ENCODE results near the gene OR51L1. TPM values are rescaled to one million over a fixed set of nuclear protein-coding genes. Genes with fewer than 3 reads are reported as not detected.

The OR51L1 gene
- total RNA-seq, 1 donor from 2014 or later = not detected

DNA sequence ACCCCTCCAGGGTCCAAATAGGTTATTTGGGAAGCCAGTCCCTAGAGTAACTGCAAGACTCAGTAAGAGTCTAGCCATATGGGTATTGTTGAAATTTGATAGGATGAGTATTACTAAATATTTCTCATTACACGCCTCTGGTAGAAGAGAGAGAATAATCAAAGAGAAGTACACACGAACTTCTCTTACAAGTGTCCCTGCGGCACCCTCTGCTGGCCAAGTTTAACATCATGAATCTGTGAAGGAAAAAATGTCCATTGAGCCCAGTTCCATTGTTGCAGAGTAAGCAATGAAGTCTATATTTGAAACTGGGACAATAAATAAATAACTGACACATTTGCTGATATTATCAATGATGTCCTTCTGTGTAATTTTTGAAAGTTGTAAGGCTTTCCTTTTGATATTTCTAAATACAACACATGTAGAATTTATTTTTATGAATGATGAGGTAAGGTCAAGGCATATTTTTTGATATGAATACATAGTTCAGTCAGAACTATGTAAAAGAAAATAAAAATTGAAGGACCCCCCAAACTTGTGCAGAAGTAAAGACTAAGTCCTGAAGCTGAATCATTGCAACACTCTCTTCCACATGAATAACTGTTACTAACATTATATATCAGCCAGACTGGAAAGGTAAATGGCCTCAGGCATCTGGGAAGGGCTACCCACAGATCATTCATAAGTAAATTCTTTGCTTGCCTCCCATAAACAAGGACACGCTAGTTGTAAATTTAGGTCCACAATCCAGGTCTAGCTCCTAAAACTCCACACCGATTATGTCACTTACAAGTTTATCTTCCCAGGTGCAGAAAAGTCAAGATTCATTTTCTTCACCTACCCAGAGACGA is 10.0 kb downstream of the OR51L1 start:
- peak; percentile 62 for ATAC-seq

DNA sequence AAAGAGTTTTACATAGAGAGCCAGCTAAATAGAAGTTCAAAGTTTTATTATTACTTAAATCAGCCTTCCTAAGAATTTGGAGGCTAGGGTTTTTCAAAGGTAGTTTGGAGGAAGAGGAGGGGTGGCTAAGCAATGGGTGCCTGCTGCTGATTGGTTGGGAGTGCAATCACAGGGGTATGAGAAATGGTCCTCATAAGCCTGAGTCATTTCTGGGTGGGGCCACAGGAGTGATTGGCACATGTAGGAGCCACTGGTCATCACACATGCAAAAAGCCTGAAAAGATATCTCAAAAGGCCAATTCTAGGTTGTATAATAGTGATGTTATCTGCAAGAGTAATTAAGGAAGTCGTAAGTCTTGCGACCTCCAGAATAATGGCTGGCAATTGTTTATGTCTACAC is 12.9 kb downstream of the OR51L1 start:
- Histone ChIP-seq H3K27ac (no peak overlapping the region), H3K4me1 (no peaks in the 10 kb centered on the region), H3K9me3 (no peaks in the 10 kb centered on the region), H3K4me3 (no peak overlapping the region), H3K27me3 (no peaks in the 10 kb centered on the region), H3K36me3 (no peaks in the 10 kb centered on the region)
- TF ChIP-seq, protein P1, sequence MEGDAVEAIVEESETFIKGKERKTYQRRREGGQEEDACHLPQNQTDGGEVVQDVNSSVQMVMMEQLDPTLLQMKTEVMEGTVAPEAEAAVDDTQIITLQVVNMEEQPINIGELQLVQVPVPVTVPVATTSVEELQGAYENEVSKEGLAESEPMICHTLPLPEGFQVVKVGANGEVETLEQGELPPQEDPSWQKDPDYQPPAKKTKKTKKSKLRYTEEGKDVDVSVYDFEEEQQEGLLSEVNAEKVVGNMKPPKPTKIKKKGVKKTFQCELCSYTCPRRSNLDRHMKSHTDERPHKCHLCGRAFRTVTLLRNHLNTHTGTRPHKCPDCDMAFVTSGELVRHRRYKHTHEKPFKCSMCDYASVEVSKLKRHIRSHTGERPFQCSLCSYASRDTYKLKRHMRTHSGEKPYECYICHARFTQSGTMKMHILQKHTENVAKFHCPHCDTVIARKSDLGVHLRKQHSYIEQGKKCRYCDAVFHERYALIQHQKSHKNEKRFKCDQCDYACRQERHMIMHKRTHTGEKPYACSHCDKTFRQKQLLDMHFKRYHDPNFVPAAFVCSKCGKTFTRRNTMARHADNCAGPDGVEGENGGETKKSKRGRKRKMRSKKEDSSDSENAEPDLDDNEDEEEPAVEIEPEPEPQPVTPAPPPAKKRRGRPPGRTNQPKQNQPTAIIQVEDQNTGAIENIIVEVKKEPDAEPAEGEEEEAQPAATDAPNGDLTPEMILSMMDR (IDR thresholded peaks at IDR 0.05) = no peak
- DNase-seq (no peak), ATAC-seq (no peak)
- intact Hi-C loops (cut with DNase I) = no loop called here

More for the DNA sequence above, 10.0 kb downstream of the OR51L1 start:
- no peaks in the 10 kb centered on the region for H3K27me3 ChIP-seq
- DNase-seq = no peak
- no peaks in the 10 kb centered on the region for H3K36me3 ChIP-seq
- no peaks in the 10 kb centered on the region for H3K4me1 ChIP-seq
- no peak overlapping the region for H3K4me3 ChIP-seq
- H3K9me3 ChIP-seq = no peaks in the 10 kb centered on the region
- no peak overlapping the region for H3K27ac ChIP-seq
- intact Hi-C loops (cut with DNase I) = no loop called here
- TF ChIP-seq, protein P1 (IDR thresholded peaks at IDR 0.05) = peak; percentile 59

- TF ChIP-seq, protein P1 (IDR thresholded peaks at IDR 0.05) = no peak
- Histone ChIP-seq H3K36me3 (no peaks in the 10 kb centered on the region), H3K27me3 (no peaks in the 10 kb centered on the region), H3K4me1 (no peaks in the 10 kb centered on the region), H3K27ac (no peak overlapping the region), H3K9me3 (no peaks in the 10 kb centered on the region), H3K4me3 (no peak overlapping the region)
- DNase-seq (no peak), ATAC-seq (no peak)
- intact Hi-C loops (cut with DNase I) = no loop called here
Measured at GRCh38 chr11:5011254-5011653, 16.6 kb downstream of the OR51L1 start.

DNA sequence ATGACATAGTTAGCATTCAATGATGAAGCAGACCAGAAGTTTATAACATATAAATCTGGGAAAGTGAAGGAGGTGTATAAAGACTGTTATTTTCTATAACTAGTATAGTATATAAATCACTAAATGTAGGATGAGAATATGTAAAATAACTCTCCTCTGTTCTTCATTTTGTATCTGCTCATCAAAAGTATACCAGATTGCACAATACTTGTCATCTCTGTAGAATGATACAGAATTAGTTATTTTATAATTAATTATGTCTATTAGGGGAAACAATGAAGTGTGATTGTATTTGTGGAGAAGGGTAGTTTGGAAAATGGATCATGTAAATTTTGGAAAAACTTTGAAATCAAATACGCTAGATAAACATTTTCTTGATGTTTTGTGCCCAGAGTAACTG is 18.4 kb downstream of the OR51L1 start:
- no peak overlapping the region for H3K27ac ChIP-seq
- H3K36me3 ChIP-seq = no peaks in the 10 kb centered on the region
- TF ChIP-seq, protein P1 (IDR thresholded peaks at IDR 0.05) = no peak
- no peaks in the 10 kb centered on the region for H3K27me3 ChIP-seq
- ATAC-seq (no peak), DNase-seq (no peak)
- no peaks in the 10 kb centered on the region for H3K9me3 ChIP-seq
- no peaks in the 10 kb centered on the region for H3K4me1 ChIP-seq
- intact Hi-C loops (cut with DNase I) = no loop called here
- no peak overlapping the region for H3K4me3 ChIP-seq

DNA sequence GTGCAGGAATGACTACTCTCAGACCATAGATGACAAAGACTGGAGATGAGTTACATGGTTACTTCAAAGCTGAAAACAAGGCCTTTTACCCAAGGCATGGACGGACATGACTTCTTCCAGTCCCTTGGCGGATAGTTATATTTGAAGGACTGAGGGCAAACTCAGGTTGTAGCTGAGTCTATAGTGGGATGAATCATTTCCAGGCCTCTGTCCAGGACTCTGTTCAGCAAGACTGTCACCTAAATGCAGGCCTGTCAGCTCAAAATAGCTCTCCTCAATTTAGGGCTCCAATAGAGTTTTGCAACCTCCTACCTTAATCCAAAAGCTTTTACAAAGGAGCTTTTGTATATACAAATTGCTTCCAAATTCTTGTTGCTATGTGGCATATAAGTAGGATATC is 27.3 kb downstream of the OR51L1 start:
- no peaks in the 10 kb centered on the region for H3K36me3 ChIP-seq
- no peak overlapping the region for H3K27ac ChIP-seq
- H3K9me3 ChIP-seq = no peaks in the 10 kb centered on the region
- DNase-seq = no peak
- no peaks in the 10 kb centered on the region for H3K27me3 ChIP-seq
- ATAC-seq = no peak
- no peak overlapping the region for H3K4me3 ChIP-seq
- no peaks in the 10 kb centered on the region for H3K4me1 ChIP-seq
- TF ChIP-seq, protein P1 (IDR thresholded peaks at IDR 0.05) = no peak
- intact Hi-C loops (cut with DNase I) = no loop called here
